ENCODE measurements around the gene TCEAL3. TPM values are rescaled to one million over a fixed set of nuclear protein-coding genes. Genes with fewer than 3 reads are reported as not detected.
A peak's percentile ranks its signal among the peaks of the same experiment; 100 is the strongest.

The TCEAL3 gene
- total and polyA plus RNA-seq, 10 of the 15 experiments (the other 5 are each of a cell fraction or from before 2014, with no cell fraction given) = 0.98 to 19.0 (median 11.7) TPM

DNA sequence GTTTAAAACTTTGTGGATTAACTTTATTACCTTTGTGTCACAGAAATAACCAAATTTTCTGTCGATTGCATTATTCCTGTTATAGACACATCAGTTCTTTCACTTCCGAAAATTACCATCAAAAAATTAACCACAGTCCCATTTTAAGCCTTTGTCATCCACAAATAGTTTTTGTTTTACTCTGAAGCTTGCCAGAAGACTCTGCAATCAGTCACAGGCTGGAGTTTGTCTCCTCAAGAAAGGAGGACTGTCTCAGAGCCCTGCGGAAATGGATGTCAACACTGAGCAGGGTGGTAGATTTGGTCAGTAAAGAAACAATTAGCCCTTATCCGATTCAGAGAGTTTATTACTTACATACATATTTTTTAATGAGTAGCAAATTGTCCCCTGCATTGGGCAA lies 42.6 kb upstream of the TCEAL3 start:
- no peak for FAIRE-seq
- no peak overlapping the region for H2AFZ ChIP-seq (ENCODE audit: control insufficient read depth, low read depth, low read length)
- in situ Hi-C loops (cut with MboI) = no loop called here
- ChIA-PET CTCF (interaction anchor here (1.1 kb wide), 1 partner anchor 65 kb away, joined by 3 read pairs; no protein-coding TSS in a partner anchor), SMC1A (ENCODE audit: uncharacterized antibody, unreplicated experiment) (interaction anchor here (0.9 to 1.5 kb wide), 2 partner anchors 14 to 32 kb away, joined by 3 read pairs; no protein-coding TSS in a partner anchor), RAD21 (ENCODE audit: unreplicated experiment) (no interaction called here), POLR2A (no interaction called here)
- no peaks in the 10 kb centered on the region for H3K36me3 ChIP-seq (ENCODE audit: control insufficient read depth in 2 of 2, insufficient read depth in 2 of 2, low read length in 1 of 2)
- no peak overlapping the region for H3K4me3 ChIP-seq
- intact Hi-C loops (cut with micrococcal nuclease; ENCODE audit: unreplicated experiment) = no loop called here
- H3K27me3 ChIP-seq (replicated peaks in 1 of 2; ENCODE audit: control insufficient read depth in 2 of 2, insufficient read depth in 2 of 2, low read length in 1 of 2) = no peaks in the 10 kb centered on the region
- no peak overlapping the region for H3K4me2 ChIP-seq (ENCODE audit: control insufficient read depth, insufficient read depth)
- WGBS (ENCODE audit: insufficient coverage, insufficient replicate concordance, low lambda C conversion rate, missing lambda C conversion rate) = 7% methylated on average over 4 of the region's 4 CpGs
- H3K4me1 ChIP-seq (ENCODE audit: control insufficient read depth, insufficient read depth, low read length) = no peaks in the 10 kb centered on the region
- no peak for DNase-seq (ENCODE audit: low read depth, low spot score)
- no peaks in the 10 kb centered on the region for H3K9me3 ChIP-seq (replicated peaks; ENCODE audit: control insufficient read depth, insufficient read depth, low read length)
- no peaks in the 10 kb centered on the region for H4K20me1 ChIP-seq (ENCODE audit: control insufficient read depth, insufficient read depth)
- peak; percentile 86 for ATAC-seq
- H3K9ac ChIP-seq (ENCODE audit: control insufficient read depth, insufficient read depth, low read length) = no peak overlapping the region
- no peak overlapping the region for H3K27ac ChIP-seq (ENCODE audit: control insufficient read depth, insufficient read depth)
- no peaks in the 10 kb centered on the region for H3K79me2 ChIP-seq (ENCODE audit: control insufficient read depth, insufficient read depth, low read length)
- no TSS peak for BruUV-seq (replicated peaks)
- TF ChIP-seq SMARCA5 (IDR thresholded peaks at IDR 0.05) (no peak), GABPA (IDR thresholded peaks at IDR 0.05; ENCODE audit: low read depth) (no peak), MEF2B (IDR thresholded peaks at IDR 0.05; ENCODE audit: partially characterized antibody, poor library complexity, severe bottlenecking) (peak; percentile 69), MYC (IDR thresholded peaks at IDR 0.05; ENCODE audit: insufficient read depth, insufficient read length, insufficient replicate concordance, low read length, severe bottlenecking) (no peak), MXI1 (IDR thresholded peaks at IDR 0.05; ENCODE audit: low read depth, low read length) (no peak), SREBF1 (IDR thresholded peaks at IDR 0.05; ENCODE audit: low read length) (no peak), RUNX3 (IDR thresholded peaks at IDR 0.05; ENCODE audit: low read length) (peak; percentile 89), HDAC6 (IDR thresholded peaks at IDR 0.05; ENCODE audit: unreplicated experiment) (no peak), SPI1 (IDR thresholded peaks at IDR 0.05; ENCODE audit: borderline replicate concordance, insufficient read depth, low read depth, low read length) (peak; percentile 54), ZSCAN29 (IDR thresholded peaks at IDR 0.05) (no peak), SRF (IDR thresholded peaks at IDR 0.05; ENCODE audit: low read depth in 2 of 2, low read length in 2 of 2) (no peak), BMI1 (IDR thresholded peaks at IDR 0.05; ENCODE audit: borderline replicate concordance) (no peak), NFIC (IDR thresholded peaks at IDR 0.05; ENCODE audit: low read depth, low read length) (peak; percentile 74), ZNF207 (IDR thresholded peaks at IDR 0.05; ENCODE audit: borderline replicate concordance) (no peak), SP1 (IDR thresholded peaks at IDR 0.05; ENCODE audit: low read depth, low read length) (no peak), ZNF24 (IDR thresholded peaks at IDR 0.05) (no peak)
- TF ChIP-seq, protein P1, sequence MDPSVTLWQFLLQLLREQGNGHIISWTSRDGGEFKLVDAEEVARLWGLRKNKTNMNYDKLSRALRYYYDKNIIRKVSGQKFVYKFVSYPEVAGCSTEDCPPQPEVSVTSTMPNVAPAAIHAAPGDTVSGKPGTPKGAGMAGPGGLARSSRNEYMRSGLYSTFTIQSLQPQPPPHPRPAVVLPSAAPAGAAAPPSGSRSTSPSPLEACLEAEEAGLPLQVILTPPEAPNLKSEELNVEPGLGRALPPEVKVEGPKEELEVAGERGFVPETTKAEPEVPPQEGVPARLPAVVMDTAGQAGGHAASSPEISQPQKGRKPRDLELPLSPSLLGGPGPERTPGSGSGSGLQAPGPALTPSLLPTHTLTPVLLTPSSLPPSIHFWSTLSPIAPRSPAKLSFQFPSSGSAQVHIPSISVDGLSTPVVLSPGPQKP (IDR thresholded peaks at IDR 0.05; ENCODE audit: low read depth, low read length) = no peak
- TF ChIP-seq, protein P2, sequence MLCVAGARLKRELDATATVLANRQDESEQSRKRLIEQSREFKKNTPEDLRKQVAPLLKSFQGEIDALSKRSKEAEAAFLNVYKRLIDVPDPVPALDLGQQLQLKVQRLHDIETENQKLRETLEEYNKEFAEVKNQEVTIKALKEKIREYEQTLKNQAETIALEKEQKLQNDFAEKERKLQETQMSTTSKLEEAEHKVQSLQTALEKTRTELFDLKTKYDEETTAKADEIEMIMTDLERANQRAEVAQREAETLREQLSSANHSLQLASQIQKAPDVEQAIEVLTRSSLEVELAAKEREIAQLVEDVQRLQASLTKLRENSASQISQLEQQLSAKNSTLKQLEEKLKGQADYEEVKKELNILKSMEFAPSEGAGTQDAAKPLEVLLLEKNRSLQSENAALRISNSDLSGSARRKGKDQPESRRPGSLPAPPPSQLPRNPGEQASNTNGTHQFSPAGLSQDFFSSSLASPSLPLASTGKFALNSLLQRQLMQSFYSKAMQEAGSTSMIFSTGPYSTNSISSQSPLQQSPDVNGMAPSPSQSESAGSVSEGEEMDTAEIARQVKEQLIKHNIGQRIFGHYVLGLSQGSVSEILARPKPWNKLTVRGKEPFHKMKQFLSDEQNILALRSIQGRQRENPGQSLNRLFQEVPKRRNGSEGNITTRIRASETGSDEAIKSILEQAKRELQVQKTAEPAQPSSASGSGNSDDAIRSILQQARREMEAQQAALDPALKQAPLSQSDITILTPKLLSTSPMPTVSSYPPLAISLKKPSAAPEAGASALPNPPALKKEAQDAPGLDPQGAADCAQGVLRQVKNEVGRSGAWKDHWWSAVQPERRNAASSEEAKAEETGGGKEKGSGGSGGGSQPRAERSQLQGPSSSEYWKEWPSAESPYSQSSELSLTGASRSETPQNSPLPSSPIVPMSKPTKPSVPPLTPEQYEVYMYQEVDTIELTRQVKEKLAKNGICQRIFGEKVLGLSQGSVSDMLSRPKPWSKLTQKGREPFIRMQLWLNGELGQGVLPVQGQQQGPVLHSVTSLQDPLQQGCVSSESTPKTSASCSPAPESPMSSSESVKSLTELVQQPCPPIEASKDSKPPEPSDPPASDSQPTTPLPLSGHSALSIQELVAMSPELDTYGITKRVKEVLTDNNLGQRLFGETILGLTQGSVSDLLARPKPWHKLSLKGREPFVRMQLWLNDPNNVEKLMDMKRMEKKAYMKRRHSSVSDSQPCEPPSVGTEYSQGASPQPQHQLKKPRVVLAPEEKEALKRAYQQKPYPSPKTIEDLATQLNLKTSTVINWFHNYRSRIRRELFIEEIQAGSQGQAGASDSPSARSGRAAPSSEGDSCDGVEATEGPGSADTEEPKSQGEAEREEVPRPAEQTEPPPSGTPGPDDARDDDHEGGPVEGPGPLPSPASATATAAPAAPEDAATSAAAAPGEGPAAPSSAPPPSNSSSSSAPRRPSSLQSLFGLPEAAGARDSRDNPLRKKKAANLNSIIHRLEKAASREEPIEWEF (IDR thresholded peaks at IDR 0.05; ENCODE audit: insufficient replicate concordance, low read depth, low read length) = no peak
- TF ChIP-seq, protein P3, sequence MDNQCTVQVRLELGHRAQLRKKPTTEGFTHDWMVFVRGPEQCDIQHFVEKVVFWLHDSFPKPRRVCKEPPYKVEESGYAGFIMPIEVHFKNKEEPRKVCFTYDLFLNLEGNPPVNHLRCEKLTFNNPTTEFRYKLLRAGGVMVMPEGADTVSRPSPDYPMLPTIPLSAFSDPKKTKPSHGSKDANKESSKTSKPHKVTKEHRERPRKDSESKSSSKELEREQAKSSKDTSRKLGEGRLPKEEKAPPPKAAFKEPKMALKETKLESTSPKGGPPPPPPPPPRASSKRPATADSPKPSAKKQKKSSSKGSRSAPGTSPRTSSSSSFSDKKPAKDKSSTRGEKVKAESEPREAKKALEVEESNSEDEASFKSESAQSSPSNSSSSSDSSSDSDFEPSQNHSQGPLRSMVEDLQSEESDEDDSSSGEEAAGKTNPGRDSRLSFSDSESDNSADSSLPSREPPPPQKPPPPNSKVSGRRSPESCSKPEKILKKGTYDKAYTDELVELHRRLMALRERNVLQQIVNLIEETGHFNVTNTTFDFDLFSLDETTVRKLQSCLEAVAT (IDR thresholded peaks at IDR 0.05) = no peak

Data from GM12878 (cell line).